Activated T-cell treated with anti-CD3 and anti-CD28 coated beads, Interleukin-2, amount 50 U/mL, for 4 hours (primary cell): ENCODE results near the gene ERVH48-1. TPM values are rescaled to one million over a fixed set of nuclear protein-coding genes. Genes with fewer than 3 reads are reported as not detected.
"Not testable (repeated sequence)": the region's sequence is repeated elsewhere in the genome, so short reads cannot be mapped to it uniquely, and the experiment has no call there.

Experiments used
- ATAC-seq, 2 donors: fragments of 200-7000 bp; cut with Tn5 transposase; one replicate each; pipeline ENCODE4 v1.10.0; 2021
- DNase-seq: peaks from one replicate; pipeline ENCODE4 v3.0.0-alpha.2; 2020
- H3K27me3 Mint-ChIP-seq: one replicate; pipeline ENCODE4 v1.8.0; 2021; ENCODE audit warnings: low read depth, mixed read lengths
- H3K36me3 Mint-ChIP-seq: one replicate; pipeline ENCODE4 v1.8.0; 2022; ENCODE audit warnings: mixed read lengths; ENCODE audit not compliant: insufficient read depth
- H3K4me1 Mint-ChIP-seq: one replicate; pipeline ENCODE4 v1.8.0; 2021; ENCODE audit warnings: low read depth, mixed read lengths
- H3K4me3 Mint-ChIP-seq: one replicate; pipeline ENCODE4 v1.8.0; 2021; ENCODE audit warnings: mild to moderate bottlenecking, moderate library complexity, mixed read lengths
- H3K9me3 Mint-ChIP-seq: one replicate; pipeline ENCODE4 v1.8.0; 2021; ENCODE audit warnings: mixed read lengths
- total RNA-seq, 3 donors: library from RNA; stranded (reverse); gene quantifications; one replicate each; pipeline ENCODE4 v1.2.1, GENCODE V29; 2021

ERVH48-1 gene
- total RNA-seq, 3 donors from 2014 or later = not detected

GRCh38 chr21:42956824-42957630 lies 31.6 kb upstream of the ERVH48-1 start:
- no peaks in the 10 kb centered on the region for H3K9me3 Mint-ChIP-seq

GRCh38 chr21:42951193-42951592 lies 25.8 kb upstream of the ERVH48-1 start:
- not testable (repeated sequence) for H3K9me3 Mint-ChIP-seq, H3K4me3 Mint-ChIP-seq, DNase-seq, H3K36me3 Mint-ChIP-seq, H3K27me3 Mint-ChIP-seq, H3K4me1 Mint-ChIP-seq, ATAC-seq

More at GRCh38 chr21:42956824-42957630, 31.6 kb upstream of the ERVH48-1 start:
- no peak overlapping the region for H3K4me3 Mint-ChIP-seq
- ATAC-seq (peak in 1 of 2 donors; percentile 77), DNase-seq (no peak)
- no peaks in the 10 kb centered on the region for H3K36me3 Mint-ChIP-seq
- no peaks in the 10 kb centered on the region for H3K27me3 Mint-ChIP-seq
- H3K4me1 Mint-ChIP-seq = peaks cover 3% of the 10 kb centered on the region

- not testable (repeated sequence) for H3K4me3 Mint-ChIP-seq, H3K4me1 Mint-ChIP-seq, DNase-seq, H3K9me3 Mint-ChIP-seq, ATAC-seq, H3K27me3 Mint-ChIP-seq, H3K36me3 Mint-ChIP-seq
Observed at GRCh38 chr21:42949094-42949755, 23.8 kb upstream of the ERVH48-1 start.

- Mint-ChIP-seq H3K27me3 (no peaks in the 10 kb centered on the region), H3K9me3 (no peaks in the 10 kb centered on the region), H3K4me3 (no peak overlapping the region), H3K4me1 (no peaks in the 10 kb centered on the region), H3K36me3 (no peaks in the 10 kb centered on the region)
- no peak for ATAC-seq
- no peak for DNase-seq
Observed at GRCh38 chr21:42942244-42942643, 16.8 kb upstream of the ERVH48-1 start.

GRCh38 chr21:42941696-42942085 lies 16.3 kb upstream of the ERVH48-1 start:
- no peaks in the 10 kb centered on the region for H3K4me1 Mint-ChIP-seq
- no peak overlapping the region for H3K4me3 Mint-ChIP-seq
- no peaks in the 10 kb centered on the region for H3K36me3 Mint-ChIP-seq
- no peaks in the 10 kb centered on the region for H3K27me3 Mint-ChIP-seq
- no peak for ATAC-seq
- no peaks in the 10 kb centered on the region for H3K9me3 Mint-ChIP-seq
- DNase-seq = no peak

GRCh38 chr21:42939582-42940413 lies 14.4 kb upstream of the ERVH48-1 start:
- ATAC-seq (no peak), DNase-seq (no peak)
- Mint-ChIP-seq H3K36me3 (no peaks in the 10 kb centered on the region), H3K27me3 (no peaks in the 10 kb centered on the region), H3K9me3 (no peaks in the 10 kb centered on the region), H3K4me3 (no peak overlapping the region), H3K4me1 (no peaks in the 10 kb centered on the region)

- H3K4me3 Mint-ChIP-seq, ATAC-seq, H3K4me1 Mint-ChIP-seq, H3K9me3 Mint-ChIP-seq, H3K36me3 Mint-ChIP-seq, H3K27me3 Mint-ChIP-seq, DNase-seq: not testable (repeated sequence)
Observed at GRCh38 chr21:42938606-42938995, 13.2 kb upstream of the ERVH48-1 start.

- Mint-ChIP-seq H3K4me1 (no peaks in the 10 kb centered on the region), H3K27me3 (no peaks in the 10 kb centered on the region), H3K36me3 (no peaks in the 10 kb centered on the region), H3K9me3 (no peaks in the 10 kb centered on the region), H3K4me3 (no peak overlapping the region)
- ATAC-seq = no peak
- no peak for DNase-seq
Observed at GRCh38 chr21:42937960-42938605, 12.7 kb upstream of the ERVH48-1 start.

- H3K9me3 Mint-ChIP-seq, H3K27me3 Mint-ChIP-seq, H3K4me3 Mint-ChIP-seq, DNase-seq, H3K4me1 Mint-ChIP-seq, ATAC-seq, H3K36me3 Mint-ChIP-seq: not testable (repeated sequence)
Observed at GRCh38 chr21:42937034-42937940, 11.9 kb upstream of the ERVH48-1 start.

GRCh38 chr21:42936360-42936759 lies 10.9 kb upstream of the ERVH48-1 start:
- not testable (repeated sequence) for H3K36me3 Mint-ChIP-seq, DNase-seq, ATAC-seq, H3K27me3 Mint-ChIP-seq, H3K9me3 Mint-ChIP-seq, H3K4me1 Mint-ChIP-seq, H3K4me3 Mint-ChIP-seq

GRCh38 chr21:42933973-42934372 lies 8.5 kb upstream of the ERVH48-1 start:
- ATAC-seq, DNase-seq, H3K9me3 Mint-ChIP-seq, H3K4me3 Mint-ChIP-seq, H3K4me1 Mint-ChIP-seq, H3K27me3 Mint-ChIP-seq, H3K36me3 Mint-ChIP-seq: not testable (repeated sequence)

- H3K4me3 Mint-ChIP-seq, H3K36me3 Mint-ChIP-seq, H3K4me1 Mint-ChIP-seq, H3K9me3 Mint-ChIP-seq, ATAC-seq, H3K27me3 Mint-ChIP-seq, DNase-seq: not testable (repeated sequence)
Observed at GRCh38 chr21:42933137-42933970, 7.9 kb upstream of the ERVH48-1 start.
